Stimulated activated naive CD4-positive, alpha-beta T cell treated with Interleukin-2 at 50 U/mL for 16 hours (primary cell): ENCODE results near the gene TMEM119.
"Not testable (repeated sequence)": the region's sequence is repeated elsewhere in the genome, so short reads cannot be mapped to it uniquely, and the experiment has no call there.

ENCODE experiments used
- DNase-seq: peaks from one replicate; lab custom pipeline; 2025; lab: John Stamatoyannopoulos, UW

The TMEM119 gene

DNA sequence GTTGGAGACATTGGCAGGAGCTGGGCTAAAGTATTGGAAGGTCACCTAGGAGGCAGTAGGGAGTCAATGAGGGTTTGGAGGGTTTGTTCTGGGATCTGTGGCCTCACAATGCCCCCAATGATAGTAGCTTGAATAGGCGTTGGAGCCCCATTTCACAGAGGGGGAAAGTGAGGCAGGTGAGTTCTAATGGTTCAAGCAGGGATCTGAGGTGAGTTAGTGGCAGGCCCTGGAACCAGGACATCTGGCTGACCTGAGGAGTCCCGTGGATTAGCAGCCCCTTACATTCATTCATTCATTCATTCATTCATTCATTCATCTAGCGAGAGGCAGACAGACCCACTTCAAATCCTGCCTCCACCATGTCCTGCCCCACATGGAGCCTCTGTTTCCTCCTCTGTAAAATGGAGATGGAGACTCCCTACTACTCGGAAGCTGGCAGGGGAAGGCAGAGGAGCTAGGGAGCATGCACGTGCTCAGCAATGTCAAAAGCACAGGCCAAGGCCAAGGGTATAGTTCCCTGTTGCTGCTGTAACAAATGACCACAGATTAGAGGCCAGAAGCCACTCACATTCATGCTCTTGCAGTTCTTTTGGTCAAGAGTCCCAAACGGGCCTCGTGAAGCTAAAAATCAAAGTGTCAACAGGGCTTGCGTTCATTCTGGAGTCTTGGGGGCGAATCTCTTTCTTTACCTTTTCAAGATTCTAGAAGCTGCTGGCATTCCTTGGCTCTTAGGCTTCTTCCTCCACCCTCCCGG lies 2.2 kb upstream of the TMEM119 start:
- DNase-seq = no peak

DNA sequence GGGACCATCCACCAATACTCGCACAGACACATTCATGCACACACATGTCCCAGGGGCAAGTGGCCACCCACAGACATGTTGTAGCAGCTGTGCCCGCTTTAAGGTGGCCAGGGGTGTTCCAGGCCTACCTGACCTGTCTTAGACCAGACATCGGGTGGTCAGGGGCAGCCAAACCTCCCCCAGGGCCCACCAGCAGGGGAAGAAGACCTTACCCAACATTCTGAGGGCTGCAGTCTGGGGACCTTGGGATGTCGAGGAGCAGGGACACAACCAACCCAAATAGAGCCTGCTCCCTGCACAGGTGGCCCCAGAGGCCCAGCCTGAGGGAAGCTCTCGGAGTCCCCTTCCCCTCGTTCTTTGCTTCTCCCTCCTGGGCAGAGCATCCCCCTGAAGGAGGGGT lies 1.7 kb upstream of the TMEM119 start:
- DNase-seq = no peak

DNA sequence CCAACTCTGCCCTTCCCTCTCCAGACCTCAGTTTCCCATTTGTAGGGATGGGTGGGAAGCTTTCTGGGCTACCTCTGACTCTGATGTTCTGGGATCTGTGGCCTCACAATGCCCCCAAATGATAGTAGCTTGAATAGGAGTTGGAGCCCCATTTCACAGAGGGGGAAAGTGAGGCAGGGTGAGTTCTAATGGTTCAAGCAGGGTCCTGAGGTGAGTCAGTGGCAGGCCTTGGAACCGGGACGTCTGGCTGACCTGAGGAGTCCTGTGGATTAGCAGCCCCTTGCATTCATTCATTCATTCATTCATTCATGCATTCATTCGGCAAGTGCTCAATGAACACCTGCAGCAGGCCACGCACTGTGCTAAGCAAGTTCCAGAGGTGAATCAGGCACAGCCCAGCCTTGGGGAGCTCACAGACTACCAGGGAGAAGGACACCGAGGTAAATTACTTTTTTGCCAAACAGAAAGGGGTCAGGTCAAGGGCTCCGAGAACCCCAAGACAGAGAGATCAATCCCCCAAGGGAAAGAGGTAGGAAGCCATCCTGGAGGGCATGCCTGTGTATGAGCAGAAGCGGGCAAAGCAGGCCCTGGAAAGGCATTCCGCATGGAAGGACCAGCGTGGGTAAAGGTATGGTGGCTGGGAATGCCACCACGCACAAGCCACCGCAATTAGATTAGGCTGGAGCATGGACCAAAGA lies 818 bp upstream of the TMEM119 start:
- DNase-seq = no peak

DNA sequence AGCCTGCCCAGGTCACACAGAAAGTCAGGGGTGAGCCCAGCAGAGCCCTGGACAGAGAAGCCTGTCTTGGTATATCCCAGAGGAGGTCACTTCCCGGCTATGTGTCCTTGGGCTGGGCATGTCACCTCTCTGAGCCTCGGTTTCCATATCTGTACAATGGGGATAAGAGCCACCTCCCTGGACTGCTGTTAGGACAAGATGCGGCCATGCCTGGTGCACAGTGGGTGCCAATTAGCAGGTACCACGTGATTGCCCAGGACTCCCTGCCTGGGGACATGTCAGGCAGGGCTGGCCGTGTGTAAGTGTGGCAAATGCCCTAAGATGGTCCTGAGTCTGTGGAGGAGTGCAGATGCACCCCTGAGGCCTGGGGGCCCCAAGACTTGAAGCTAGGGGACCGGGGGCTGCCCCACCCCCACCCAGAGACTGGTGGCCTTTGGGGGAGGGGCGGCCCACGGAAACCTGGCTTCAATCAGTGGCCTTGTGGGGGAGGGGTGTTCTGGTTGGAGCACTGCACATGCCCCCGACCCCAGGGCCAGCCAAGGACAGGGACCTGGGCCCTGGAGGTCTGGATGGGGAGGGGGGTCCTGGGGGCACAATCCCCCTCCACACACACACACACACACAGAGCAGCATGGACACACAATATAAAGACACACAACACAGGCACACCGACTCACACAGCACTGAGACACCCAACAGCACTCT lies 878 bp downstream of the TMEM119 start:
- DNase-seq = no peak

DNA sequence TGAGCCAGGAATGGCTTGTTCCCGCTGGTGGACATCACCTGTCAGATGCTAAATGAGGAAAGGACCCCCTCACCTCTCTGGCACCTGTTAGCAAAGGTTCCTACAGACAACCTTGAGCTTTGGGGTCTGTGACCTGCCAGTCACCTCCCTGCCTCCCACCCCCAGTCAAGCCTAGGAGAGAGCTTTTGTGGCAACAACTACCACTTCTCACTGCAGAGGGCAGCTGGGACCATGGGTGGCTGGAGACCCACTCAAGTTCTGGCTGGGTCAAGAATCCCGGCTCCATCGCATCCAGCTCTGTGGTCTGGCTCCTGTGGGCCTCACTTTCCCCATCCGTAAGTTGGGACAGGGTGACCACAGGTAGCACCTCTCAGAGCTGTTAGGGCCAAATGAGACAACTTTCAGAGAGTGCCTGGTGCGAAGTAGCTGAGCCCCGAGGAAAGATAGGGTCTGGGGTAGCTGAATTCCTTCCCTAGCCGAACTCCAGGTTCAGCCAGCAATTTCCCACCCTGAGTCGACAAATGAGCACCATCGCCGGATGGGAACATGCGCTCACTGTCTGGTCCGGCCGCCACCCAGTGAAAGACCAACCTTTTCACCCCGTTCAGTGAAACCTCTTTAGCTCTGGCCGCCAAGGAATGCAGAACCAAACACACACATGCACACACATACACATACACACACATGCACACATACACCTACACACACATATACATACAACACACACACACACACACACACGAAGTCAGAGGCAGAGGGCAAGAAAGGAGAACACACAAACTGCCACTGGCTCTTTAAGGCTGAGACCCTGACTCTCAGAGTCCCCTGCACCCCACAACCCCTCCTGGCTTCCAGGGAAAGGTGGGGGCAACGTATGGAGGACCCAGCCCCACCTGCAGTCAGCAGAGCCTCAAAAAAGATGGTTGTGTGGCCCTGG lies 1.9 kb downstream of the TMEM119 start:
- DNase-seq = no peak

DNA sequence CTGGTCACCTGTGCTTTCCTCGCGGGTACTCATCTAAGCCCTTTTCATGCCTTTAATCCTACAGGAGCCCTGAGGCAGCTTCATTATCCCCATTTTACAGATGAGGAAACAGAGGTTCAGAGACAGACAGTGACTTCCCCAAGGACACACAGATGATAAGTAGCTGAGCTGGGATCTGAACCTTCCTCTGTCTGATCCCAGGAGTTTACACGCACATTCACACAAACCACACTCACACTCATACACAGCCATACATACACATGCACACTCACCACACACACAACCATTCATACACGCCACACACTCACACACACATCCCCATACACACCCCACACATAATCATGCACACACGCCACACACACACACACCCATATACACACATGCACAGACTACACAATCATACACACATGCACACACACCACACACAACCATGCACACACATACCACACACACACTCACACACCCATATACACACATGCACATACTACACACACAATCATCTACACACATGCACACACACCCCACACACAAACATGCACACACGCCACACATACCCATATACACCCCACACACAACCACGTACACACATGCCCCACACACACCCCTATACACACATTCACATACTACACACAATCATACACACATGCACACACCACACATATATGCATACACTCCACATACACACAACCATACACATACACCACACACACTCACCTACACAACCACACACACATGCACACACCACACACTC lies 2.7 kb downstream of the TMEM119 start:
- no peak for DNase-seq

DNA sequence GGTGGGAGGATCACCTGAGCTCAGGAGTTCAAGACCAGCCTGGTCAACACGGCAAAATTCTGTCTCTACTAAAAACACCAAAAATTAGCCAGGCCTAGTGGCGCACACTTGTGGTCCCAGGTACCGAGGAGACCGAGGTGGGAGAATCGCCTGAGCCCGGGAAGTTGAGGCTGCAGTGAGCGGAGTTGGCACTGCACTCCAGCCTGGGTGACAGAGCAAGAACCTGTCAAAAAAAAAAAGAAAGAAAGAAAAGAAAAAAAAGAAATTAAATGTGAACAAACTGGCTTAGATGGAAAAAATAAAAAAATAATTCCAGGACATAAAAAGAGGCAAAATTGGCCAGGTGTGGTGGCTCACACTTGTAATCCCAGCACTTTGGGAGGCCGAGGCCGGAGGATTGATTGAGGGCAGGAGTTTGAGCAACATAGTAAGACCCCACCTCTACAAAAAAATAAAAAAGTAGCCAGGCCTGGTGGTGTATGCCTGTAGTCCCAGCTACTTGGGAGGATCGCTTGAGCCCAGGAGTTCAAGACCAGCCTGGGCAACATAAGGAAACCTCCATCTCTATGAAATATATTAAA lies 3.5 kb downstream of the TMEM119 start:
- DNase-seq = no peak

DNA sequence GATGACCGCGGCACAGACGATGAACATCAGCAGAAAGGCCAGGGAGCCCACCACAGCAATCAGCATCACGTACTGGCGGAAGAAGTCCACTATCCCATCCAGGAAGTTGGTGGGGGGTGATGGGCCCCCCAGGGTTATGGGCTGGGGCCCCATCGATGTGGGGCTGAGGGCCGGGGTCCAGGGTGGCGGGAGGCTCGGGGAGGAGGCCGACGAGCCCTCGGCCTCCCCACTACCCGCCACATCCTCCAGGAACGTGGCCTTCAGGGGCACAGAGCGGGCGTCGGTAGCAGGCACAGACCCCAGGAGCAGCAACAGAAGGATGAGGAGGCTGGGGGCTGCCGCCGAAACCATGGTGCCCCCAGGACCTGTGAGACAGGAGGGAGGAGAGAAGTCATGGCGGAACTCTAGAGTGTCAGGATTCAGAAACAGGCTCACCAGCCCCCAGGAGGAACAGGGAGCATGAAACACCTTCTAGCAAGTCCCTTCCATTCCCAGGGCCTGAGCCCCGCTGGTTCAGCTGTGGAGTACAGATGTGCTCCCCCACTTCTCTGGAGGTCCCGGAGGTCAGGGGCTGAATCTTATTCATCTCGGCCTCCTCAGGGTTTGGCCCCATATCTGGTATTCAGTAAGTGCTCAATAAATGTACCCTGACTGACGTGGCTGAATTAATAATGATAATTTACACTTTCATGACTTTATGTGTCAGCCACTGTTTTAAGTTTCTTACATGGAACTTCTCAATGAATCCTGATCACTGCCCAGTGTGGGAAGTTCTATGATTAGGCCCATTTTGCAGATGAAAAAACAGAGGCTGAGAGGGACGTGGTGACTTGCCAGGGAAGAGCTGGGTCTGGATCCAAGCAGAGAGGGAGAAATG lies 5.6 kb downstream of the TMEM119 start:
- no peak for DNase-seq

DNA sequence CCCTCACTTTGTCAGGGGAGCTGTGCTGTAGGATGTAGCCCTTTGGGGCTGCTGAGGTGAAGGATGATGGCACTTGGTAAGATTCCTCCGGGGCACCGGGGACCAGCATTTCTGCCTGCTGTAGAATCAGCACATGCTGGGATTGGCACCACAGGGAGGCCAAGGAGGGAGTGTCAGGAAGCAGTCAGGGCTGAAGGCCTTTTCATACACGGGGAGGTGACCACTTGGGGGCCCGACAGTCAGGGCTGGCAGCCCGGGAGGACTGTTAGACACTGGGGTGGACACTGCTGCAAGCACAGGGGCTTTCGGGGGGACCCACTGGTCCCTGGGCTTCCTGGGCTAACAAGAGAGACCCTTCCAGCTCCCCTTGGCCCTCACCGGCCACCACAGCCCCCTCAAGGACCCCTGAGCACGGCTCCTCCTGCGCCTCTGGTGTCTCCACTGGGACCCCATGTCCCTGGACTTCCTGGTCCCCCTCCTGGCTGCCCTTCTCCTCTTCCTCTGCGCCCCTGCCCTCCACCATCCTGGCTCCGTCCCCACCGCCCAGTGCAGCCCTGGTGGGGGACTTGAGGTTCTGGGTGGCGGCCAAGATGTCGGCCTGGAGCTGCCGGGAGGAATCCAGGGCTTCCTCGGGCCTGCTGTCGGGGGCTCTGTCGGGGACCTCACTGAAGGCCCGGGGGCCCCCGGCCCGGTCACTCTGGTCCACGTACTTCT lies 6.5 kb downstream of the TMEM119 start:
- no peak for DNase-seq

DNA sequence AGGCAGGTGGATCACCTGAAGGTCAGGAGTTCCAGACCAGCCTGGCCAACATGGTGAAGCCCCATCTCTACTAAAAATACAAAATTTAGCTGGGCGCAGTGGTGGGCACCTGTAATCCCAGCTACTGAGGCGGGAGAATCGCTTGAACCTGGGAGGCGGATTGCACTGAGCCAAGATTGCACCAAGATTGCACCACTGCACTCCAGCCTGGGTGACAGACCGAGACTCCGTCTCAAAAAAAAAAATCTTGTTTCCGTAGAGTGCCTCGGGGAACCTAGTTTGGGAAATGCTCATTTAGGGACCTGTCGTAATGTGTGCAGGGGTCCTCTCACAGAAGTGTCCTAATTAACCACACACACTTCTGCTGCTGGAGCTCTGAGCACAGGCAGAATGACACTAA lies 7.4 kb downstream of the TMEM119 start:
- not testable (repeated sequence) for DNase-seq

DNA sequence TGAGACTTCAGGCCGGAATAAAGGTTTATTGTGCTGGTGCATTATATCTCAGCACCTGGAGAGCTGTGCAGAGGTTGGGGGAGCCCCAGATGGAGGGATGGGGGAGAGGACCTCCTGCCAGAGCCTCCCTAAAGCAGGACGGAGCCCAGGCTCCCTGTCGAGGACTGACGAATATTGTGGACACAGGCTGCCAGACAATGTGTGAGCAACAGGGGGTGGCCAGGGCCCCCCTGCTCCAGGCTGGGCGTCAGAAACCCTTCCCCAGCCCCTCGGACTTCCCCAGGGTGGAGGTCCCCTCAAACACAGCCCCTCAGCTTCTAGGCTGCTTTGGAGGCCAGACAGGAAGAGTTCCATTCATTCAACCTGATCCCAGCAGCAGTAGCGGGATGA lies 8.0 kb downstream of the TMEM119 start:
- DNase-seq = no peak

DNA sequence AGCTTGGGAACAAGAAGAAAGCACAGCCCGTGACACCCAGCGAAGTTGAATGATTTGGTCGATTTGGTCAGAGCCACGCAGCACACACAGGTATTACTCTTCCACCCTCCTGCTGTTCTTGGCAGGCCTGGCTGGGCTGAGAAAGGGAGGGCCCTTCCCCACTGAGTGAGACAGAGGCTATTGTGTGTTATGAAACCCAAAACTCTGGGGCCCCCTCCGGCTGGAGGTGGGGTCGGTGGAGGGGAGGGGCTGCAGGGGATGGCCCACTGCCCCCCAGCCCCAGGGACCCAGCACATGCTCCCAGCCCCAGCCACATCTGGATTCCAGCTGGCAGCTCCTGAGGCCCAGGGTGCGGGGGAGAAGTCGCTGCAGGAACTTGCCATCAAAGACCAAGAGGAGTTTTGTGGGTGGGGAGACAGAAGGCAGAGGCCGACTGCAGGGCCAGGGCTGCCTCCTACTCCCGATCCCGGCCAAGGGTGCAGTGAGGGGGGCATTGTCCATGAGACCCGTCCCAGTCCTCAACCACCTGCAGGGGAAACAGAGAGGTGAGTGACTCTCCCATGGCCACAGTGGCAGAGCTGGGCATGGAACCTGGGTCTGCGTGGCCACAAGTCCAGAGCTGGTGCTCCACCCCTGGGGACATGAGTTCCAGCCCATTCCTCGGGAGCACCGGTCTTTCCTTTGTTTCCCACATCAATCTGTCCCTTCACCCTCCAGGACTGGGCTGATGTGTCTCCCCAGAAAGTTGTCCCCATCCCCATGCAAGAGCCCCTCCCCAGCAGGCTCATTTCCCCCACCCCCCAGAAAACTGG lies 8.7 kb downstream of the TMEM119 start:
- DNase-seq = no peak

DNA sequence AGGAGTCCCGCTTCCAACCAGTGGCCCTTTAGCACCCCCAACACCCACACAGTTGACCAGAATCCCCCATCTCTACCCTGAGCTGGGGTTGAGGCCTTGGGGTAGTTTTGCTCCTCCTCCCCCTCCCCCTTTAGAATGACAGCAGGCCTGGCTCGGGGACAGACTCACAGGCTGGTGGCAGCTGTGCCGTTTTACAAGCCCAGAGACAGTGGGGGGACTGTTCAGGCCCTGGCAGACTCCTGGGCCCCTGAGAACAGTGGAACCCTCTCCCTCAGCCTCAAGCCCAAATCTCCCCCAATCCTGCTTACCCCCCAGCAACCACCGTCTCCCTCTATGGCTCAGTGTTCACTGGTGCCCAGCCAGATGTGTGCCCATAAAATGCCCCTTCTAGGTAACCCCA lies 10.1 kb downstream of the TMEM119 start:
- no peak for DNase-seq

DNA sequence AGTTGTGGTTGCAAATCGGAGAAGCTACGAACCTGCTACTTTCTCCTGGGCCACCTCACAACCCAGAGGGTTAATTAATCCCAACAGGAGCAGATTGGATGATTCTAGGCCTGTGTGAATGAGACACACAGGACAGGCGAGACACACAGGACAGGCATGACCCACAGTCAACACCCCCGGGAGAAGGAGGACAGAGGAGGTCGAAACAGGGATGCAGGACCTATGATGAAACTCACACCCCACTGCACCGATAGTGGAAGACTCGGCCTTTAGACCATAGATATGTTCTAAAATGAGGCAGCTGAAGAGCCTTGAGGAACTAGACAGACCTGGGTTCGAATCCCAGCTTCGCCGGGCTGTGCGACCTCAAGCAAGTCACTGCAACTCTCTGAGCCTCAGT lies 11.6 kb downstream of the TMEM119 start:
- no peak for DNase-seq

DNA sequence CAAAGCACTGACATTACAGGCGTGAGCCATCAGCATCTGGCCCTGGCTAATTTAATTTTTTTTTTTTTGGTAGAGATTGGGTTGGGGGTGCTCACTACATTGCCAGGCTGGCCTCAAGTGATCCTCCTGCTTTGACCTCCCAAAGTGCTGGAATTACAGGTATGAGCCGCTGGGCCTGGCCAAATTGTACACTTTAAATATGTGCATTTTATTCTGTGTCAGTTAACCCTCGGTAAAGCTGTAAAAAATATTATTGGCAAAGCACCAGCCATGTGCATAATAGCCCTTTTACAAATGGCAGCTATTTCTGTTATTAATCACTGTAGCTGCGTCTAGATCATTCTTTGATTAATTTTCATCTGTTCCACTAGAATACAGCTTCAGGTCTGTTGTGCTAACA lies 12.0 kb downstream of the TMEM119 start:
- no peak for DNase-seq

DNA sequence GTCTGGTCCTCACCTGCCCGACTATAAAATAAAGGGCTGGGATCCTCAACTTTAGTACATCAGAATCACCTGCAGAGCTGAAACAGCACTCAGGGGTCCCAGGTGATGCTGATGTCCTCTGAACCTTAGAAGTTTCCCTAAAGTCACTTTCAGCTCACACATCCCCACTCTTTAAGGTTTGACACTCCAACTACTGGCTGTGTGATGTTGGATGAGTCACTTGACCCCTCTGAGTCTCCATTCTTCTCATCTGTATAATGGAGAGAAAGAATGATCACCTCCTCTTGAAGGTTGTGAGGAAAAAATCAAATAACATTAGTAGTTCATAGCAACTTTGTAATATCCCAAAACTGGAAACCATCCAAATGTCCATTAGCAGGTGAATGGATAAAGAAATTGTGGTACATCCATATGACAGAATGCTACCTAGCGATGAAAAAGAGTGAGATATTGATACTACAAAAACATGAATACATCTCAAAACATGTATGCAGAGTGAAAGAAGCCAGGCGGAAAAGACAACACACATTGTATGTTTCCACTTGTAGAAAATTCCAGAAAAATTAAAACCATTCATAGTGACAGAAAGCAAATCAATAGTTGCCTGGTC lies 13.3 kb downstream of the TMEM119 start:
- no peak for DNase-seq

DNA sequence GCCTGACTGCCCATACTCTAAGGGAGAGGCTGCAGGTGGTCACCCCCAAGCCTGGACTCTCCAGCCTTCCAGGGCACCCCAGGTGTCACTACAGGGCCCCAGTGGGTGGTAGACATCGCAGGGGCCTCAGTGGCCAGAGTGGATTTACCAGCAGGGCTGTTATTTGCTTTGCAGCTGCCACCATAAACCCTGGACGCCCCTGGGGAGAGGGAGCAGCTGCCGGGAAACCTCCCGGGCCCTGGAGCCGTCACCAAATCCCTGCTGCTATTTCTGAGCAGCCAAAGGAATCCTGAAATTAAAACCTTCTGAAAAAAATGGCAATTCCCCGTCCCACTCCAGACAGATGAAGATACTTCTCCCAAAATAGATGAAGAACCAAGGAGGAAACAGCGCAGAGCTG lies 13.9 kb downstream of the TMEM119 start:
- DNase-seq = no peak
